UCSD-AML1 (cell line): ENCODE results near the gene WBP4.
"Not testable (repeated sequence)": the region's sequence is repeated elsewhere in the genome, so short reads cannot be mapped to it uniquely, and the experiment has no call there.

Experiments used
- DNase-seq: peaks from one replicate; lab custom pipeline; 2025; ENCODE audit not compliant: unreplicated experiment; lab: John Stamatoyannopoulos, UW

The WBP4 gene

GRCh38 chr13:41042419-41042818, 18.9 kb upstream of the WBP4 start:
- not testable (repeated sequence) for DNase-seq

GRCh38 chr13:41048640-41049039, 12.7 kb upstream of the WBP4 start:
- no peak for DNase-seq

GRCh38 chr13:41049480-41050440, 11.5 kb upstream of the WBP4 start:
- no peak for DNase-seq

DNA sequence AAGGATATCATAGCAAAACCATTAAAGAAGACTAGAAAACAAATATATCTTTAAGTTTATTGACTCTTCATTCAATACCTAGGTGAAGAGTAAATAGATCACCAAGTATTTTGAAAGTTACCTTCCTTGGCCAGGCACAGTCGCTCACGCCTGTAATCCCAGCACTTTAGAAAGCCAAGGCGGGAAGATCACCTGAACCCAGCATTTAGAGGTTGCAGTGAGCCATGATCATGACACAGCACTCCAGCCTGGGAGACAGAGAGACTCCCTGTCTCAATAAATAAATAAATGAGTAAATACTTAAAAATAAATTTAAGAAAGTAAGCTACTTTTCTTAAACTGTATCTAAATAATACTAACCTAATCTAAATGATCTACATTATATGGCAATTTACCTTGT, 8.9 kb upstream of the WBP4 start:
- DNase-seq, result no peak

DNA sequence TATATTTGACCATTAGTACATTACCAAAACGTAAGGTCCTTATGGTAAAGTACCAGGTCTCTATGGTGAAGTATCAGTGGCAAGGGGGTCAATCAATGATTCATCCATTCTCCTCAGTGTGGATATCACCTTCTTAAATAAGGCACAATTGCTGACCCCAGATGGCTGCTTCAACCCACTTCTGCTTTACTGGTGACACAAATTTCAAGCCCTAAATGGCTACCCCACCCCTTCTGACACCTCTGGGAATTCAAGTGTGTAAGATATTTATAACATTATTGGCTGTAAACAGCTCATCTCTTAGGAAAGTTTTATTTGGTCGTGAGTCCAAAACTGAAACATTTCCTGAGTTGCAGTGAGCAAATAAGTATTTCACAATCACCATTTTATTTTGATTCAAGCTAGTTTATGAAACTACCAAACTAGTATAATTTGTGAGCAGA, 7.9 kb upstream of the WBP4 start:
- DNase-seq, result no peak

DNA sequence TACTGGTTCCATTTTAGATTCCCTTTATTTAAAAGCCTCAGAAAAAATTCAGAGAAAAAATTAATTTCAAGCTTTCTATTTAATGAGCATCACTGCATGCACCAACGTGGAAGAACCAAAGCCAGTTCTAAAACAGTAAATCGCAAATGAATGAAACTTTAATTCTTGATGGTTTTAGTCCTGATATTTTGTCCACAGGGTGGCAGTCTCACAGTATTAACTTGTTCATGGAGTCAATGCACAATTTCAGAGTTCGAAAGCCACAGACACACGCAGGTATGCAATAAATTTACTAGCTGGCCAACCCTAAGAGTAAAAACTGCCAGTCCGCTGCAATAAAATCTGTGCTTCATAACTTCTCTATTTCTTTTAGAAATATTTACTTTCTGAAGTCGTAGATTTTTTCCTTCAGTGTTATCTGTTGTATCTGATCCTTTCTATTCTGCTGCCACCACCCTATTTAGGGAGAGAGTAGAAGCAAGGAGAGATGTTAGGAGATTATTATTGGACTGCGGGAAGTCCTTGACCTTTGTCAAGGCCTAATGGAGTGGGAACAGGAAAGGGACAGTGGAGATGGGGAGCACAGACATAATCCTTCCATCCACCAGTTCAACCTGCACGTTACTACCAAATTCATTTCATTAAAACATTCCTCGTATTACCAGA, 7.0 kb upstream of the WBP4 start:
- DNase-seq, result no peak

GRCh38 chr13:41054919-41055619, 6.2 kb upstream of the WBP4 start:
- DNase-seq, result no peak

DNA sequence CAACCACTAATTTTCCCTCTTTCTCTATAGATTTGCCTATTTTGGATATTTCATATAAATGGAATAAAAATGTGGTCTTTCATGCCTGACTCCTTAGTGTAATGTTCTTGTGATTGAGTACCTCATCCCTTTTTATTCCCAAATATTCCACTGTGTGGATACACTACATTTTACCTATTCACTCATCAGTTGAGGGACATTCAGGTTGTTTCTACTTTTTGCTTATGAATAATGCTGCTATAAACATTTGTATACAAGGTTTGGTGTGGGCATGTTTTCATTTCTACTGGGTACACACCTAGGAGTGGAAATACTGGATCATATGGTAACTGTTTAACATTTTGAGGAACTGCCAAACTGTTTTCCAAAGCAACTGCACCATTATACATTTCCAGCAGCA, 5.1 kb upstream of the WBP4 start:
- no peak for DNase-seq

DNA sequence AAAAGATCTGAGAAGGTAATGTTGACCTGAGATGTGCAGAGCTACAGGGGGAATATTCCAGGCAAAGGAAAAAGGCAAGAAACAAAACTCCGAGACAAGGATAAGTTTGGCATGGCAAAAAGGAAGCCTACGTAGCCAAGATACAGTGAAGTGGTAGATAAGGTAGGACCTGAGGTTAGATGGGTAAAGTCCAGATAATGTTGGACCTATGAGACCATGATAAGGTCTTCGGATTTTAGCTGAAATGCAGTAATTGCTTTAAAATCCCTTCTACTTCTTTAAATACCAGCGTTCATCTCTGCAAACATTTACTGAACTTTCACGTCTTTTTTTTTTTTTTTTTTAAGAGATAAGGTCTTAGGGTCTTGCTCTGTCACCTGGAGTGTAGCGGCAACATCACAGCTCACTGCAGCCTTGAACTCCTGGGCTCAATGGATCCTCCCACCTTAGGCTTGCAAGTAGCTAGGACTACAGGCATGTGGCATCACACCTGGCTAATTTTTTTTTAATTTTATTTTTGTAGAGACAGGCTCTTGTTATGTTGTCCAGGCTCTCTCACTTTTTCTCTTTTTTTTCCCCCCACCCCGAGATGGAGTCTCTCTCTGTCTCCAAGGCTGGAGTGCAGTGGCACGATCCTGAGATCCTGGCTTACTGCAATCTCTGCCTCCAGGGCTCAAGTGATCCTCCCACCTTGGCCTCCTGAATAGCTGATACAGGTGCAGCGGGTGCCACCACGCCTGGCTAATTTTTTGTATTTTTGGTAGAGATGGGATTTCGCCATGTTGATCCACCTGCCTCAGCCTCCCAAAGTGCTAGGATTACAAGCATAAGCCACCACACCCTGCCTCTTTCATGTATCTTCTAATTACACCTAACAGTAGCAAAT, 4.2 kb upstream of the WBP4 start:
- no peak for DNase-seq

DNA sequence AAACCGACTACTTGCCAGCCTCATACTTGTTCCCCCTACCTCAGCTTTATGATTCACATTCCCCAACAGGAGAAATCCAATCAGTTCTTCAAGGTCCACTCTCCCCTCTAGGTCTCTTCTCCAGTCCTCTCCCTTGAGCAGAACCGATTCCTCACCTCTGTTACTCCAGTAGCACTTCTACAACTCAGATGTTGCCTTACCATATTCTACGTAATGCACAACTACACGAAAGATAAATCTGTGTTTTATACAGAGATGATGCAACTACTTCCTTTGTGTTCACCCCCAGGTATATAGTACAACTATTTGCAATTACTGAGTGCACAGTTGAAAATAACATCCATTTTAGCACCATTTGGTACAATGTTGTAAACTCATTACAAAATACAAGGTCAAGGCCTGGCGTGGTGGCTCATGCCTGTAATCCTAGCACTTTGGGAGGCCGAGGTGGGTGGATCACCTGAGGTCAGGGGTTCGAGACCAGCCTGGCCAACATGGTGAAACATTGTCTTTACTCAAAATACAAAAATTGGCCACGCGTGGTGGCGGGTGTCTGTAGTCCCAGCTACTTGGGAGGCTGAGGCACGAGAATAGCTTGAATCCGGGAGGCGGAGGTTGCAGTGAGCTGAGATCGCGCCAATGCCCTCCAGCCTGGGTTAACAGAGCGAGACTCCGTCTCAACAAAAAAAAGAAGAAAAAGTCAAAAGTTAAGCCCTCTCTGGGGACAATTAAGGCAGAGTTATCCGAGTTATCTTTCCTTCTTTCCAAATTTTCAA, 2.8 kb upstream of the WBP4 start:
- DNase-seq, result no peak

DNA sequence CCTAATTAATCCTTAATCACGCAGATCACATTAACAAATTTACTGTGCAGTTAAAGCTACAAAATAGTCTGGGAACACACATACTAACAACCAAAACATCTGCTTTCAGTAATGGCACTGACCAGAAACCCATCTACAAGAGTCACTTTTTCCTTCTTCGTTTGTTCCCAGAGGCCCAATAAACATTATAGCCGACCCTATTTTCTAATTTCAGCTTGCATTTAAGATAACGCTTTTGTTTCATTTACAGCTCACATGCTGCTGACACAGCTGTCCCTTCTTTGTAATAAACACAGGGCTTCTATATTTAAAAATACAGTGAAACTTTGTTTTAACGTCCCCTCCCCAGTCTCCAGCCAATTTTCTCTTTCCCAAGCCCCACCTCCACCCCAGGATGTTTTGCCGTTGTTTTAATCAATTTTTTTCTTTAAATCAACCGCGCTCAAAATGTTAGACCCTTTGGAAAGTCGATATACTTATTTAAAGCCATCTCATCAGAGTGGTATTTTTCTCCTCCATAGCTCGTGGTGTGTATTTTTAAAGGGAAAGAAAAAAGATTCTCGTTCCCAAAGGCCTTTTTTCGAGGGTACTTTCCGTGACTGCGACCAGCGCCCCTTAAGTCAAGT, 1.7 kb upstream of the WBP4 start:
- DNase-seq, result no peak

- DNase-seq, result peak; percentile 92
Observed at GRCh38 chr13:41060082-41060723, 1.1 kb upstream of the WBP4 start.

- DNase-seq, result peak; percentile 86
Observed at GRCh38 chr13:41060724-41061074, 610 bp upstream of the WBP4 start.

GRCh38 chr13:41061914-41062837, 867 bp downstream of the WBP4 start:
- DNase-seq, result no peak

- DNase-seq, result no peak
Observed at GRCh38 chr13:41064493-41064892, 3.2 kb downstream of the WBP4 start.

GRCh38 chr13:41065078-41065477, 3.8 kb downstream of the WBP4 start:
- DNase-seq, result no peak

GRCh38 chr13:41074523-41074922, 13.2 kb downstream of the WBP4 start:
- DNase-seq, result no peak

- no peak for DNase-seq
Observed at GRCh38 chr13:41075034-41075433, 13.7 kb downstream of the WBP4 start.
